ENCODE data around the gene ADD3.

The ADD3 gene

GRCh38 chr10:110057456-110057855, 49.7 kb downstream of the ADD3 start:
- FAIRE-seq (peak; percentile 79), DNase-seq (ENCODE audit: insufficient read length, low spot score) (no peak)

- no peak for DNase-seq (ENCODE audit: insufficient read length, low spot score)
- peak; percentile 85 for FAIRE-seq
Measured at GRCh38 chr10:110058212-110058611, 50.4 kb downstream of the ADD3 start.

- DNase-seq (ENCODE audit: insufficient read length, low spot score), result no peak
- peak; percentile 64 for FAIRE-seq
Measured at GRCh38 chr10:110059925-110060324, 52.1 kb downstream of the ADD3 start.

- no peak for FAIRE-seq
- no peak for DNase-seq (ENCODE audit: insufficient read length, low spot score)
Measured at GRCh38 chr10:110061687-110062086, 53.9 kb downstream of the ADD3 start.

GRCh38 chr10:110065269-110065668, 57.5 kb downstream of the ADD3 start:
- no peak for DNase-seq (ENCODE audit: insufficient read length, low spot score)
- FAIRE-seq, result no peak

GRCh38 chr10:110067960-110068770, 60.4 kb downstream of the ADD3 start:
- peak; percentile 95 for FAIRE-seq

GRCh38 chr10:110068780-110069179, 61.0 kb downstream of the ADD3 start:
- DNase-seq (ENCODE audit: insufficient read length, low spot score) (no peak), FAIRE-seq (peak; percentile 23)

More at GRCh38 chr10:110067960-110068770, 60.4 kb downstream of the ADD3 start:
- DNase-seq (ENCODE audit: insufficient read length, low spot score), result no peak

- peak; percentile 87 for FAIRE-seq
- peak; percentile 22 for DNase-seq (ENCODE audit: insufficient read length, low spot score)
Measured at GRCh38 chr10:110069502-110069982, 61.8 kb downstream of the ADD3 start.

- FAIRE-seq, result no peak
- DNase-seq (ENCODE audit: insufficient read length, low spot score), result no peak
Measured at GRCh38 chr10:110073896-110074295, 66.1 kb downstream of the ADD3 start.

GRCh38 chr10:110074298-110074697, 66.5 kb downstream of the ADD3 start:
- no peak for FAIRE-seq
- no peak for DNase-seq (ENCODE audit: insufficient read length, low spot score)

- DNase-seq (ENCODE audit: insufficient read length, low spot score), result no peak
- FAIRE-seq, result peak; percentile 84
Measured at GRCh38 chr10:110074758-110075671, 67.2 kb downstream of the ADD3 start.

- no peak for FAIRE-seq
Measured at GRCh38 chr10:110075686-110076085, 67.9 kb downstream of the ADD3 start.

GRCh38 chr10:110076559-110077318, 69.0 kb downstream of the ADD3 start:
- FAIRE-seq, result peak; percentile 92
- no peak for DNase-seq (ENCODE audit: insufficient read length, low spot score)

More at GRCh38 chr10:110075686-110076085, 67.9 kb downstream of the ADD3 start:
- no peak for DNase-seq (ENCODE audit: insufficient read length, low spot score)

GRCh38 chr10:110077436-110078130, 69.8 kb downstream of the ADD3 start:
- DNase-seq (ENCODE audit: insufficient read length, low spot score), result no peak
- FAIRE-seq, result peak; percentile 84

GRCh38 chr10:110078317-110078716, 70.5 kb downstream of the ADD3 start:
- FAIRE-seq (no peak), DNase-seq (ENCODE audit: insufficient read length, low spot score) (no peak)

- no peak for DNase-seq (ENCODE audit: insufficient read length, low spot score)
- FAIRE-seq, result peak; percentile 73
Measured at GRCh38 chr10:110081911-110082310, 74.1 kb downstream of the ADD3 start.

GRCh38 chr10:110083884-110084283, 76.1 kb downstream of the ADD3 start:
- DNase-seq (ENCODE audit: insufficient read length, low spot score) (no peak), FAIRE-seq (no peak)

GRCh38 chr10:110087682-110088081, 79.9 kb downstream of the ADD3 start:
- FAIRE-seq (no peak), DNase-seq (ENCODE audit: insufficient read length, low spot score) (no peak)

- FAIRE-seq (no peak), DNase-seq (ENCODE audit: insufficient read length, low spot score) (no peak)
Measured at GRCh38 chr10:110088367-110089104, 80.8 kb downstream of the ADD3 start.

All from GM19239 (cell line).